Neural cell (in vitro differentiated cells): Measurements from ENCODE around the gene DNAAF1.

Experiments
- EP300 ChIP-seq: fragments of 450-650 bp; conservative IDR thresholded peaks from 2 replicates; pipeline ENCODE4 v1.6.1; 2014; ENCODE audit warnings: antibody characterized with exemption, mild to moderate bottlenecking, moderate library complexity; ENCODE audit not compliant: poor library complexity, severe bottlenecking
- EZH2 ChIP-seq: fragments of 200-600, 300-800 bp; shearing (Covaris generic), sonication (generic); IDR thresholded peaks from 2 replicates; pipeline ENCODE4 v1.6.1; 2014; ENCODE audit warnings: antibody characterized with exemption, low read length, borderline replicate concordance, mild to moderate bottlenecking; ENCODE audit not compliant: insufficient read depth, poor library complexity, severe bottlenecking
- MXI1 ChIP-seq: fragments of 450-650 bp; conservative IDR thresholded peaks from 2 replicates; pipeline ENCODE4 v1.6.1; 2014; ENCODE audit warnings: antibody characterized with exemption, mild to moderate bottlenecking; ENCODE audit not compliant: poor library complexity, severe bottlenecking
- POLR2AphosphoS5 ChIP-seq: IDR thresholded peaks from 2 replicates; pipeline ENCODE4 v1.6.1; 2012
- RAD21 ChIP-seq: fragments of 450-650 bp; conservative IDR thresholded peaks from 2 replicates; pipeline ENCODE4 v1.6.1; 2014; ENCODE audit warnings: antibody characterized with exemption, mild to moderate bottlenecking, moderate library complexity
- SMC3 ChIP-seq: fragments of 450-650 bp; conservative IDR thresholded peaks from 2 replicates; pipeline ENCODE4 v1.6.1; 2014; ENCODE audit warnings: antibody characterized with exemption, mild to moderate bottlenecking, moderate library complexity; ENCODE audit not compliant: poor library complexity
- TF ChIP-seq, protein P1 (sequence below): fragments of 450-650 bp; IDR thresholded peaks from 2 replicates; pipeline ENCODE4 v1.5.1; 2014; ENCODE audit warnings: antibody characterized with exemption, mild to moderate bottlenecking, moderate library complexity; ENCODE audit not compliant: poor library complexity, severe bottlenecking
- TF ChIP-seq, protein P2 (sequence below): IDR thresholded peaks from 2 replicates; pipeline ENCODE4 v1.6.1; 2012; ENCODE audit warnings: borderline replicate concordance

DNA sequence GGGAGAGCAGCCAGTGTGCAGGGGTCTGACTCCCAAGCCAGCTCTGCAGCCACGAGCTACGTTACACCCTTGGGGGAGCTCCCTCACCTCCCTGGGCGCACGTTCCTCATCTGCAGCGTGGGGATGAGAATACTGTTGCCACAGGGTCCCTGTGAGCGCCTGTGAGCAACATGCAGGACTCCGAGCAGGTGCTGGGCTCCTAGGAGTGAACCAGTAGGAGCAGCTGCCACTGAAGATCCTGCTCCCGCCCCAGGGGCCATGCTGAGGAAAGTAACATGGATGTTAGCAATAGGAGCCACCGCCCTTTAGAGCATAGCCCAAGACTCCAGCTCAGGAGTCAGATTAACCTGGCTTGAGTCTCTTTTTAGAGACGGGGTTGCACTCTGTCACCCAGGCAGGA is 15.9 kb downstream of the DNAAF1 start:
- TF ChIP-seq, protein P1, sequence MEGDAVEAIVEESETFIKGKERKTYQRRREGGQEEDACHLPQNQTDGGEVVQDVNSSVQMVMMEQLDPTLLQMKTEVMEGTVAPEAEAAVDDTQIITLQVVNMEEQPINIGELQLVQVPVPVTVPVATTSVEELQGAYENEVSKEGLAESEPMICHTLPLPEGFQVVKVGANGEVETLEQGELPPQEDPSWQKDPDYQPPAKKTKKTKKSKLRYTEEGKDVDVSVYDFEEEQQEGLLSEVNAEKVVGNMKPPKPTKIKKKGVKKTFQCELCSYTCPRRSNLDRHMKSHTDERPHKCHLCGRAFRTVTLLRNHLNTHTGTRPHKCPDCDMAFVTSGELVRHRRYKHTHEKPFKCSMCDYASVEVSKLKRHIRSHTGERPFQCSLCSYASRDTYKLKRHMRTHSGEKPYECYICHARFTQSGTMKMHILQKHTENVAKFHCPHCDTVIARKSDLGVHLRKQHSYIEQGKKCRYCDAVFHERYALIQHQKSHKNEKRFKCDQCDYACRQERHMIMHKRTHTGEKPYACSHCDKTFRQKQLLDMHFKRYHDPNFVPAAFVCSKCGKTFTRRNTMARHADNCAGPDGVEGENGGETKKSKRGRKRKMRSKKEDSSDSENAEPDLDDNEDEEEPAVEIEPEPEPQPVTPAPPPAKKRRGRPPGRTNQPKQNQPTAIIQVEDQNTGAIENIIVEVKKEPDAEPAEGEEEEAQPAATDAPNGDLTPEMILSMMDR: no peak
- TF ChIP-seq SMC3 (no peak), RAD21 (no peak), MXI1 (no peak), EP300 (no peak), POLR2AphosphoS5 (no peak), EZH2 (no peak)
- TF ChIP-seq, protein P2, sequence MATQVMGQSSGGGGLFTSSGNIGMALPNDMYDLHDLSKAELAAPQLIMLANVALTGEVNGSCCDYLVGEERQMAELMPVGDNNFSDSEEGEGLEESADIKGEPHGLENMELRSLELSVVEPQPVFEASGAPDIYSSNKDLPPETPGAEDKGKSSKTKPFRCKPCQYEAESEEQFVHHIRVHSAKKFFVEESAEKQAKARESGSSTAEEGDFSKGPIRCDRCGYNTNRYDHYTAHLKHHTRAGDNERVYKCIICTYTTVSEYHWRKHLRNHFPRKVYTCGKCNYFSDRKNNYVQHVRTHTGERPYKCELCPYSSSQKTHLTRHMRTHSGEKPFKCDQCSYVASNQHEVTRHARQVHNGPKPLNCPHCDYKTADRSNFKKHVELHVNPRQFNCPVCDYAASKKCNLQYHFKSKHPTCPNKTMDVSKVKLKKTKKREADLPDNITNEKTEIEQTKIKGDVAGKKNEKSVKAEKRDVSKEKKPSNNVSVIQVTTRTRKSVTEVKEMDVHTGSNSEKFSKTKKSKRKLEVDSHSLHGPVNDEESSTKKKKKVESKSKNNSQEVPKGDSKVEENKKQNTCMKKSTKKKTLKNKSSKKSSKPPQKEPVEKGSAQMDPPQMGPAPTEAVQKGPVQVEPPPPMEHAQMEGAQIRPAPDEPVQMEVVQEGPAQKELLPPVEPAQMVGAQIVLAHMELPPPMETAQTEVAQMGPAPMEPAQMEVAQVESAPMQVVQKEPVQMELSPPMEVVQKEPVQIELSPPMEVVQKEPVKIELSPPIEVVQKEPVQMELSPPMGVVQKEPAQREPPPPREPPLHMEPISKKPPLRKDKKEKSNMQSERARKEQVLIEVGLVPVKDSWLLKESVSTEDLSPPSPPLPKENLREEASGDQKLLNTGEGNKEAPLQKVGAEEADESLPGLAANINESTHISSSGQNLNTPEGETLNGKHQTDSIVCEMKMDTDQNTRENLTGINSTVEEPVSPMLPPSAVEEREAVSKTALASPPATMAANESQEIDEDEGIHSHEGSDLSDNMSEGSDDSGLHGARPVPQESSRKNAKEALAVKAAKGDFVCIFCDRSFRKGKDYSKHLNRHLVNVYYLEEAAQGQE: no peak
